ENCODE data around the gene TOPAZ1. TPM values are rescaled to one million over a fixed set of nuclear protein-coding genes. Genes with fewer than 3 reads are reported as not detected.
"Not testable (repeated sequence)": the region's sequence is repeated elsewhere in the genome, so short reads cannot be mapped to it uniquely, and the experiment has no call there.

The TOPAZ1 gene
- total RNA-seq, 1 donor, result not detected

DNA sequence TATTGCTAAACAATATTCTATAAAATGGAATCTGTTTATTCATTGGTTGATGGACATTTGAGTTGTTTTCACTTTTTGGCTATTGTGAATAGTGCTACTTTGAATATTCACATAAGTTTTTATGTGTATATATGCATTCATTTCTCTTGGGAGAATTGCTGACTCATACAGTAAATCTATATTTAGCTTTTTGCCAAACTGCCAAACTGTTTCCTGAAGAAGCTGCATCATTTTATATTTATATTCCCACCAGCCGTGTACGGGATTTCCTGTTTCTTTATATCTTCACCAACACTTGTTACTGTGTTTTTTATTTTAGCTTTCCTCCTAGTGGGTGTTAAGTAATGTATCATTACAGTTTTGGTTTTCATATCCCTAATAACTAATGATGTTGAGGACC is 84.3 kb downstream of the TOPAZ1 start:
- peak in 2 of 3 donors; percentile 5 to 29 for DNase-seq (ENCODE audit: low read depth in 2 of 3, low spot score in 2 of 3)

DNA sequence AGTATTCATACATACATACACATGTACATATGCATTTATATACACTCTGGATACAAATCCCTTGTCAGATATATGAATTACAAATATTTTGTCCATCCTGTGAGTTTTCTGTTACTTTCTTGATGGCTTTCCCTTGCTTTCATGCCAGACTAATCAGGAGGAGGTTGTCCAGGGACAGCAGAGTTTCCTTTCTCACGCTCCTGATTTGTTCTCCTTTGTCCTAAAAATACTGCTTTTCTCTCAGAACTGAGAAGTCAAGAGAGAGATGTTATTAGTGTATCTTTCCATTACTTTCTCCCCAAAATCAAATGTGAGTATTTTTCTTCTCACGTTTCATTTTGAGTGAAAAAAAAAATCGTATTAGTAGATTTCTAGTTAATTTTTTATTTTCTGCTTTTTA is 84.8 kb downstream of the TOPAZ1 start:
- no peak for DNase-seq (ENCODE audit: low read depth in 2 of 3, low spot score in 2 of 3)

DNA sequence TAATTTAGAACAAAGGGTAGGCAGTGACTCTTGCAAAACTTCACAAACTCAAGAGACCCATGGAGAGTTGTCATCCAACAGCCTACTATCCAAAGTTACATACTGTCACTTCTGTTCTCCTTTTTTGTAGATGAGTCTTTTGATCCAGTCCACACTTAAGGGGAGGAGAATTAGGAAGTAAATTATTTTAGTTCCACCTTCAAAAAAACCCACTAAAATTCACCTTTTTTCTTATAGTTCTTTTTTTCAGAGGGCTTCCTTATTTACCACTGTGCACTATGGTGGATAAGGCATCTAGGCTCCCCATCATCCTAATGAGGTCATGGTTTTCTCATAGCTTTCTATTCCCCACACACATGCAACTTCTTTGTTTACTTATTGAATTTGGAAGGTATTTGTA is 88.3 kb downstream of the TOPAZ1 start:
- DNase-seq (ENCODE audit: low read depth in 2 of 3, low spot score in 2 of 3), result no peak

DNA sequence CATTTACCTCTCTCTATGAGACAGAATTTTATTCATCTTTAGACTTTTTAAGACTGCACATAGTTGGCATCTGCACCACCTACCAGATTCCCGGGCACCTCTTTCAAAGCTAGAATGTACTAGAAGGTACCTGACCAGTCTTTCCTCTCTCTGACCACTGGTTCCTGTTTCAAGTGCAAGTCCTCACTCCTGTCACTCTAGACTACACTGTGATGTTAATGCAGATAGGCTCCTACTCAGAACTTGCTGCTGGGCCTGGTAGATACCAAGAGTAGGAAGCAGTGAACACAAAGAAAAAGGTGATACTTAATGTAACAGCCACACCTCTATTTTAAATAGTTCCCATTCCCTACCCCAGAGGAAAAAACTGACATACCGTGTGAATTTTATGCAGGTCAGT is 88.8 kb downstream of the TOPAZ1 start:
- no peak for DNase-seq (ENCODE audit: low read depth in 2 of 3, low spot score in 2 of 3)

DNA sequence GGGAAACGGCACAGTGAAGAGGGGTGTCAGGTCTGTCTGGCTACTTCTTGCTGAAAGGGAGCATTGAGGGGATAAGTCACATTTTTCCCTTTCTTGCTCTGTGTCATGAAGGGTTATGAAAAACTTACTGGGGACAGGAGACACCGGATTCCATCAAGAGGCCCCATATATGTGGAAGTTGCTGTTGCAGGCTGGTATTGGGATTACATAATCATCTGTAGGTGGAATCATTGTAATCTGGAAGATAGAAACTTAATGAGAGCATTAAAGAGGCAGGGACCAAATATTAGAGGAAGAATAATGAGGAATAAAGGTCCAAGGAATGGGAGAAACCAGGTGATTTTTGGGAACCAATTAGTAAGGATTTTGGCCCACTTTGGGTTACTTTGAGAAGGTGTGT is 92.6 kb downstream of the TOPAZ1 start:
- DNase-seq (ENCODE audit: low read depth in 2 of 3, low spot score in 2 of 3), result no peak

DNA sequence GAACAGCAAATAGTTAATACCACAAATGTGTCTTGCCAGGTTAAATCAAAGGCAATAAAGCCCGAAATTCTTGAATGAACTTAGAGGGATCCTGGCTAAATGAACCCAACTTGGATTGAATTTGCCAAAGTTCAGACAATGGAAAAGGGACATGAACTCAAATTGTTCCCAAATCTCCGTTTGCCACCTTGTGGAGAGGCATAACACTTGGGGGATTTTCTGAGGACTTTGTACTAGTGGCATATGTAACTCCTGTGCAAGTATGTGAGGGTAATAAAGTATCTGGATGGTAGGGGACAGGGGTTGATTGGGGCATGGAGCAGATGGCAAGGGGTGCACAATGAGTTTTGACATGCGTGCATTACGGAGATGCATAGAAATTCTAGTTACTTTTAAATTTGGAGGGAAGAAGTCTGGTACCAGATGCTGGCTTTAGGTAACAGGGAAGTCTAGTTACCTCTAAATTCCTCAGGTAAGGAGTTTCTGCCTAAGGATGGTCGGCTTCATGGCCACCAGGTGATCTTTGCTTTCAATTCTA is 95.6 kb downstream of the TOPAZ1 start:
- no peak for DNase-seq (ENCODE audit: low read depth in 2 of 3, low spot score in 2 of 3)

DNA sequence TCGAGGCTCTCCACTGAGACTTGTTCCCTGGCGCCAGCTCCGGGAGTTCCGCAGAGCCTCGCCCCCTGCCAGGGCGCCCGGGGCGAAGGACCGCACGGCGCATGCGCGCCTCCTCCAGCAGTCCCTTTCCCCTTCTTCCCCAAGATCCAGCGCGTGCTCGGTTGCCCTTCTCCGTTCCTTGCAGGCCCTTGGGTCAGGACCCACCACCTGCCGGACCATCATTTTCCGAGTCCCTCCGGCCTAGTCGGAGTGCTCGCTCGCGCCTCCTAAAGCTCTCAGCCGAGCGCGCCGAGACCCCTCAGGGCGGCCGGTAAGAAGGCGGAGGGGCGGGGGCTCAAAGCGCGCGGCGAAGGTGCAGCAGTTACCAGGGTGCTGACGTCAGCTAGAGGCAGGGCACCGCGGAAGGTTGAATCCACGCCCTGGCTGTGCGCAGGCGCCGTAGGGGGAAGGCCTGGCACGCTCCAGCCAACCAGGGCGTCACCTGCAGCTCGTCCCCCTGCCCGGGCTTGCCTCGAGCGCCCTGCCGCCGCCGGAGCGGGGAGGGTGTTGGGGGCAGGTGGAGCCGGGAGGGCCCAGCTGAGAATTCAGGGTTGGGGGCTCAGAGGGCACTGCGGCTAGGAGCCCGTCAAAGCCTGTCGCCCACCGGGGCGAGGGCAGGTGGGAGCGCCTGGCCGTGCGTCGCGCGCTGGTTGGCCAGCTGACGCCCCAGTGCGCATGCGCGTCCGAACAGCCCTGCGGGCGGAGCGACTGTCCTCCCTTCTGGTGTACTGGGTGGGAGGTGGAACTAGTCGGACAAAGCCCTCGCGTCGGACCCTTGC is 96.5 kb downstream of the TOPAZ1 start, which contains the start of gene TCAIM:
Gene TCAIM, plus strand, starts transcription at position 757 of the 818 bp plus-strand sequence. CDS start 16,017 bp downstream, outside the sequence.
- peak; percentile 97 to 99 (median 99) for DNase-seq (ENCODE audit: low read depth in 2 of 3, low spot score in 2 of 3)

DNA sequence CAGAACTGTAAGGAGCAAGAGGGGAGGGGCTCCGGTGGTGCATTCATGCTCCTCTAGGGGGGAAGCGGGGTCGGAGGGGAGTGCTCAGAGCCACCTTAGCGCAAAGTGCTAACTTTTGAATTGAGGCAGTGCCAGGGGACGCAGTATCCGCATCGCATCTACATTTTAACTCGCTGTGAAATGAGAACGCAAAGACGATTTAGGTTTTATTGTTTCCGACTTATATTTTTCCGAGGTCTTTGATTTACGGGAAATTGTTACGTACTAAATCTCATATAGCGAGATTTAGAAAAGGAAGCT is 97.1 kb downstream of the TOPAZ1 start:
- no peak for DNase-seq (ENCODE audit: low read depth in 2 of 3, low spot score in 2 of 3)

DNA sequence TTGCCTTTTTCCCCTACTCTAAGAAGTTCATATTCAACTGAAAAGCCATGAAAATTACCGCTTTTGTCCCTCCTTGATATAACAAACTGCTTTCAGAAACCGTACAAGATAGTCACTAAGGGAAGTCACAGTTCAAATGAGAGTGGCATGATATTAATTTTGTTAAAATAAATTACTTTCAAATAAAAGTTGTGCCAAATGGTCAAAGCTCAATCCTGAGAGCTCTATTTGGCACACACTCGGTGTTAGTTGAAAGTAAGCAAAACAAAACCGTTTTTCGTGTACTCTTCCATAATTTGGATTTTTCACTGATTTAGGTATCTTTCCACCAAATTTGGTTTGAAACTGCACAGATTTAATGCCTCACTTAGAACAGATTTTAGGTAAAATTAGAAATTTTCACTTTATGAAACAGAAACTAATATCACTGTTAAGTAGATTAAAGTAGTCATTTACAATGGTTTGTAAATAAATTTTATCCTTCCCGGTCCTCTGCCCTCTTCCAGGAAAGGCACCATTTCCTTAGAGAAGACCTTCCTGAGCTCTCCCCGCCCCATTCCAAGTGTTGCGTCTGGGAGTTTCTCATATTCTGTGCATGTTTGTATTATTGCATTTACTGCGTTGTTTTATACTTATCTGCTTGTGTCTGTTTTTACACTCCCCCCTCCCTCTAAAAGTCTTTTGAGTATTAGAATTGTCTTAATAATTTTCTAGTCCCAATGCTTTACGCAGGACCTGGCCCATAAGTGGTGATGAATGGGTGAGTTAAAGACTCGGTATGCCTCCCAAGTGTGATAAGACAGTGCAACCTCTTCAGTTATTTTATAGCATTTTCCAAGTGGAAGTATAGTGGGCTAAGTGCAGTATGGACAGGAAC is 97.7 kb downstream of the TOPAZ1 start:
- no peak for DNase-seq (ENCODE audit: low read depth in 2 of 3, low spot score in 2 of 3)

DNA sequence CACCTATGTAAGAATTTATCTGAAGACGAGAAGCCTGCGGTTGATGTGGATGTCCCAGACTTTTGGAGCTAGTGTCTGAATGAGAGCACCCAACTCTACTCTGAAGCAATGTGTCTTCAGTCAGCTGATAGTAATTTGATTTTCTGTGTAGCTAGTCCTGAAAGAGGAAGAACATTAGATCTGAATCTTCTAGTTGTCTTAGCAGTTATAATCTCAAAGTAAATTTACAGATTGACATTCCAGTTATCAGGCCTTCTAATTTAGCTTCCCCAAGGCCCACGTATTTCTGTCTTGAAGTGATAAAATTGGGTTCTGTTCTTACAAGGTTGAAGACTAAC is 98.3 kb downstream of the TOPAZ1 start:
- DNase-seq (ENCODE audit: low read depth in 2 of 3, low spot score in 2 of 3), result peak in 2 of 3 donors; percentile 3 to 10

DNA sequence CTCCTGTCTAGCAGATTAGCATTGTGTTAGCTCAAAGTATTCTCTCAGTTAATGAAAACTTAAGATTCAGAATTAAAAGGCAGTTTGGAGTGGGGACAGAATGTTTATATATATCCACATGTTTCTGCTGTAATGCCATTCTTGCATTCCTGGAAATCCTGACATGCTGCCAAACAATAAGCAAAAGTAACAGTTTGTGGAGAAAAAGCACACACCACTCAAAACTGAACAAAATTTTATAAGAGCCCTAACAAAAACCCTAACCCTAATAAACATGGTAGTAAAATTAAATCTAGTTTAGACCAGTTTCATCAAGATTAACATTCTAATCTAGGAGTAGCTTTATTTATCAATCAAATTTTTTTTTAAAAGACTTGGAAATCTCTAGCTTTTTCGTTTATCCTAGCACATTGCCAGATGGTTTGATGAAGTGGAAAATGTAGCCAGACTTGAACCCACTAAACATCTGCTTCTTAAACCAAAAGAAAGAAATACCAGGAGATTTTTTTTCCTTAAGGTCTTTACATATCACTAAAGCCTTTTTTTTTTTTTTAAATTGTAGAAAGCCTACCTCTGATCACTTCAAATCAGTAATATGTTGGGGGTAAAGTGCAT is 100.6 kb downstream of the TOPAZ1 start:
- DNase-seq (ENCODE audit: low read depth in 2 of 3, low spot score in 2 of 3), result no peak

DNA sequence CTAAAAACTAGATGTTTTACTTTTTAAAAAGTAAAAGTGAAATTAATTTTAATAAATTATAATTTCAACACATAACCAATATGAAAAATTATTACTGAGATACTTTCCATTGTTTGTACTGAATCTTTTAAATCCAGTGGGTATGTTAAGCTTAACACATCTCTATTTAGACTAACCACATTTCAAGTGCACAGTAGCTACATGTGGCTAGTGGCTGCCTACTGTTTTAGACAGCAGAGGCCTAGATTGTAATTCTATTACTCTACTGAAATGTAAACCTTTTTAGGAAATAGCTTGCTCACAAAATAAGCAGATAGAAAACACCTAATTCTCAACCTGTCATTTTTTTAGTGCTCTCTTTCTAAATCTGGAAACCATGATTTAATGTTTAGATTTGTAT is 101.7 kb downstream of the TOPAZ1 start:
- no peak for DNase-seq (ENCODE audit: low read depth in 2 of 3, low spot score in 2 of 3)

DNA sequence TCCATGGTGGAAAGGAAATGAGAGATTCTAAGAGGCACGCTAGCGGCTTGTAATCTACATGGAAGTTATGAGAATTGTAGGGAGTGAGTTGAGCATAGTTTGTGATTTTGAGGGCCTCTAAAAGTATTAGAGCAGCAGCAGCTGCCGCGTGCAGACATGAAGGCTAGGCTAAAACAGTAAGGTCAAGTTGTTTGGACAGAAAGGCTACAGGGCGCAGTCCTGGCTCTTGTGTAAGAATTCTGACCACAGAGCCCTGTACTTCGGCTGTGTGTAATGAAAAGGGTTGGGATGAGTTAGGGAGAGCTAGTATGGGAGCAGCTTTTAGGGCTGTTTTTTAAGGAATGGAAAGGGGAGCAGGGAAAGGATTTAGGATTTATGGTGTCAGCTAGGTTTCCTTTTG is 104.9 kb downstream of the TOPAZ1 start:
- not testable (repeated sequence) for DNase-seq (ENCODE audit: low read depth in 2 of 3, low spot score in 2 of 3)

DNA sequence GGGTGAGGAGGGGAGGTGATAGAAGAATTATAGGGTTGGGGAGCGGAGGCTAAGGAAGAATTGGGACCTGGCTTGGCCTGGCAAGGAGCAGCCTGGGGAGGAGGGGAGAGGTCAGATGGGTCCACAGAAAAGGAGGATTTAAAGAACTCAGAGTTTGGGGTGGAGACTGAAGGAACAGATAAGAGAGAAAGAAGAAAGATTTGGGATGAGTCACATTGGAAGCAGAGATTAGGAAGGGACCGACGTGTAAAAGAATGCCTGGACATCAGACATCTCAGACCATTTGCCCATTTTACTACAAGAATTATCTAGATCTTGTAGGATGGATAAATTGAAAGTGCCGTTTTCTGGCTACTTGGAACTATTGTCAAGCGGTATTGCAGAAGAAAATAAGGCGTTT is 107.3 kb downstream of the TOPAZ1 start:
- DNase-seq (ENCODE audit: low read depth in 2 of 3, low spot score in 2 of 3), result no peak

DNA sequence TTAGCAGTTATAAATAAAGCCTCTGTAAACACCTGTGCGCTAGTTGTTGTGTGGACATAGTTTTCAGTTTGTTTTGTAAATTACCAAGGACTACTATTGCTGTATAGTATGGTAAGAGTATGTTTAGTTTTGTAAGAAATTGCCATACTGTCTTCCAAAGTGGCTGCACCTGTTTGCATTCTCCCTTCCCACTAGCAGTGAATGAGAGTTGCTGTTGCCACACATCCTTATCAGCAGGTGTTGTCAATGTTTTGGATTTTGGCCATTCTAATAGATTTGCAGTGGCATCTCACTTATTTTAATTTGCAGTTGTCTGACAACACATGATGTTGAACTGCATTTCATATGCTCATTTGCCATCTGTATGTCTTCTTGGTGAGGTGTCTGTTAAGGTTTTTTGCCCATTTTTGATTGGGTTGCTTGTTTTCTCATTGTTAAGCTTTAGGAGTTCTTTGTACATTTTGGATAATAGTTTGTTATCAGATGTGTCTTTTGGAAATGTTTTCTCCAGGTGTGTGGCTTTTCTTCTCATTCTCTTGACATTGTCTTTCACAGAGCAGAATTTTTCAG is 111.8 kb downstream of the TOPAZ1 start:
- no peak for DNase-seq (ENCODE audit: low read depth in 2 of 3, low spot score in 2 of 3)

DNA sequence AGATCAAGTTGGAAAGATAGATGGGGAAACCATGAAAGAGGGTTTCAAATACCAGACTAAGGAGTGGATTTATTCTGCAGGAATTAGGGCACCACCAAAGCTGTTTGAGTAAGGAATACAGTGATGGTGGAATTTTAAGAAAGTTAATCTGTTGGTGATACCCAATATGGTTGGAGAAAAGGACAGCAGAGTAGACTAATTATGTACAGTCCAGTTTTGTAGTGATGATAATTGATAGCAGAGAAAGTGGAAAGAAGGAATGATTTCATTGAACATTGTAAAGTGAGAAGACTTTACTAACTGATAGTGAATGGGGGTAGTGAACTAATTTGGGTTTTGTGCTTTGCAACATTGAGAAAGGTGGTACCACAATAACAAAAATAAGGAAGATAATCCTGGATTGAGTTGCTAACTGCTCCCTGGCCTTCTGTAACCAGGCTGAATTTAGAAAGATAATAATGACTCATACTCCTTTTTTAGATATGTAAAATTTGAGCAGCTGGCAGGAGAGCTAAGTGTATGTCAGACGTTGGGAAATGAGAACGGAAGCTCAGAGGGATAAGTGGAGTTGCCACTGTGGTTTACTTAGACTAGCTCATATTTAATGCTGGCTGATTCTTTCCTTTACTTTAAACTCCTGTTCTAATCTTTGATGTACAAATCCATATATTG is 113.8 kb downstream of the TOPAZ1 start:
- DNase-seq (ENCODE audit: low read depth in 2 of 3, low spot score in 2 of 3), result peak in 2 of 3 donors; percentile 4 to 5

DNA sequence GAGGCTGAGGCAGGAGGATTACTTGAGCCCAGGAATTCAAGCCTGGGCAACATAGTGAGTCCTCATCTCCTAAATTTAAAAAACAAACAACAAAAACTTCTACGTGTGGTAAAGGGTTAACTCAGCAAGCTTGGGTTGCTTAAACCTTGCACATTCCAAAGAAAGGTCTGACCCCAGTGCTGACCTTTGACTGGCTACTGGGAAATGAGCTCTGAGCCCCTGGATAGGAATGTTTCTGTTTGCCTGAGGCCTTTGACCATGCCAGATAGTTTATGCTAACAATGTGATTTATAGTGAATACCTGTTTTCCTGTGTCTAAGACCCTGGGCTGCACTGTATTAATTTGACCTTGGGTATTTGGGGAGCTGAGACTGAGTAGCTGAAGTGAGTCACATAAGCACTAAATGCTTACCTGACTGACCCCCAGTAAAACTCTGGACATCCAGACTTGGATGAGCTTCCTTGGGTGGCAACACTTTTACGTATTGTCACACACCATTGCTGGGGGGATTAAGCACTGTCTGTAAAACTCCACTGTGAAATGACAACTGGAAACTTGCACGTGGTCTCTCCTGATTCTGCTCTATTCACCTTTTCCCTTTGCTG is 117.6 kb downstream of the TOPAZ1 start:
- no peak for DNase-seq (ENCODE audit: low read depth in 2 of 3, low spot score in 2 of 3)

DNA sequence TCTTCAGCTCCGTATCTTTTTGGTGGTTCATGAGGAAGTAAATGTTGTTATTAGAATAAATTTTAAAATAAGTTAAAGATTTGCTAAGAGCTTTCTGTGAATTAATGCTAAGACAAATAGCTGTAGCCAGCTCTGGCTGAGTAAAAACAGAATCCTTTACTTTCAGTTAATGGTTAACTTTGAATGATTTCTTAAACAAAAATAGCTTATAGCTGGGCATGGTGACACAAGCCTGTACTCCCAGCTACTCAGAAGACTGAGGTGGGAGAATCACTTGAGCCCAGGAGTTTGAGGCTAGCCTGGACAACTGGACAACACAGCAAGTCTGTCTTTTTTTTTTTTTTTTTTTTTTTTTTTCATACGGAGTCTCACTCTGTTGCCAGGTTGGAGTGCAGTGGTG is 121.9 kb downstream of the TOPAZ1 start:
- no peak for DNase-seq (ENCODE audit: low read depth in 2 of 3, low spot score in 2 of 3)

DNA sequence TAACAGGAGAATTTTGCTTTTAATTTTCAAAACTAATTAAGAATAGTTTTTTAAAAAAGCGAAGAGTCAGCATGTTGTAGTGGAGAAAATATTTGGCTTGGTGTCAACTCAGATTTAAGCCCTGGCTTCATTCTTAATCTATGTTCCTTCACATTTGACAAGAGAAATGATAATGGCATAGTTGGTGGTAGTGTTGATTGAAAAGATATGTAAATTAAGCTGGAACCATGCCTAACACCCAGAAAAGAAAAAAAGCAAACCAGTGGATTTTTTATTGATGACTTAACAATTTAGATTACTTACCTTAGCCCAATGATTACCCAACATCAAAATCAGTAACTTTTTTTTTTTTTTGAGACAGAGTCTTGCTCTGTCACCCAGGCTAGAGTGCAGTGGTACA is 124.3 kb downstream of the TOPAZ1 start:
- DNase-seq (ENCODE audit: low read depth in 2 of 3, low spot score in 2 of 3), result no peak

DNA sequence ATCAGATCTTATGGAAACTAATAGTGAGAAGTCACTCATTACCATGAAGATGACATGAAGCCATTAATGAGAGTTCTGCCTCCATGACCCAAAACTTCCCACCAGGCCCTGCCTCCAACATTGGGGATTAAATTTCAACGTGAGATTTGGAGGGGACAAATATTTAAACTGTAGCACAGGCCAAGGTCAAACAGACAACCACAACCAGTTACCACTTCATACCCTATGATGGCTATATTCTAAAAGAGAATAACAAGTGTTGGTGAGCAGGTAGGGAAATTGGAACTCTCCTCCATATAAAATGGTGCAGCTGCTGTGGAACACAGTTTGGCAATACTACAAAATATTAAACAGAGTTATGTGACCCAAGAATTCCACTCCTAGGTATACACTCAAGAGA is 133.8 kb downstream of the TOPAZ1 start:
- no peak for DNase-seq (ENCODE audit: low read depth in 2 of 3, low spot score in 2 of 3)

All from hematopoietic multipotent progenitor cell (in vitro differentiated cells).